Dendritic cell treated with granulocyte-macrophage colony-stimulating factor and Interleukin-4, amounts not matched to agents 40 ng/mL and 50 ng/mL, for 4 days (primary cell): ENCODE data around the gene SF3A2.

ENCODE experiments used
- H3K27ac Mint-ChIP-seq: one replicate; pipeline ENCODE4 v1.8.0; 2022; ENCODE audit warnings: mild to moderate bottlenecking, mixed read lengths
- H3K27me3 Mint-ChIP-seq: one replicate; pipeline ENCODE4 v1.8.0; 2022; ENCODE audit warnings: mild to moderate bottlenecking, mixed read lengths
- H3K36me3 Mint-ChIP-seq: one replicate; pipeline ENCODE4 v1.8.0; 2022; ENCODE audit warnings: low read depth, mixed read lengths
- H3K4me1 Mint-ChIP-seq: one replicate; pipeline ENCODE4 v1.8.0; 2022; ENCODE audit warnings: low read depth, mixed read lengths
- H3K4me3 Mint-ChIP-seq: one replicate; pipeline ENCODE4 v1.8.0; 2022; ENCODE audit warnings: mild to moderate bottlenecking, moderate library complexity, mixed read lengths
- H3K9me3 Mint-ChIP-seq: one replicate; pipeline ENCODE4 v1.8.0; 2022; ENCODE audit warnings: mixed read lengths
- intact Hi-C: fragments of 100-400 bp; cut with micrococcal nuclease; formaldehyde crosslinking; loops from one replicate; pipeline ENCODE4 v1.15.0; 2022

Gene SF3A2

DNA sequence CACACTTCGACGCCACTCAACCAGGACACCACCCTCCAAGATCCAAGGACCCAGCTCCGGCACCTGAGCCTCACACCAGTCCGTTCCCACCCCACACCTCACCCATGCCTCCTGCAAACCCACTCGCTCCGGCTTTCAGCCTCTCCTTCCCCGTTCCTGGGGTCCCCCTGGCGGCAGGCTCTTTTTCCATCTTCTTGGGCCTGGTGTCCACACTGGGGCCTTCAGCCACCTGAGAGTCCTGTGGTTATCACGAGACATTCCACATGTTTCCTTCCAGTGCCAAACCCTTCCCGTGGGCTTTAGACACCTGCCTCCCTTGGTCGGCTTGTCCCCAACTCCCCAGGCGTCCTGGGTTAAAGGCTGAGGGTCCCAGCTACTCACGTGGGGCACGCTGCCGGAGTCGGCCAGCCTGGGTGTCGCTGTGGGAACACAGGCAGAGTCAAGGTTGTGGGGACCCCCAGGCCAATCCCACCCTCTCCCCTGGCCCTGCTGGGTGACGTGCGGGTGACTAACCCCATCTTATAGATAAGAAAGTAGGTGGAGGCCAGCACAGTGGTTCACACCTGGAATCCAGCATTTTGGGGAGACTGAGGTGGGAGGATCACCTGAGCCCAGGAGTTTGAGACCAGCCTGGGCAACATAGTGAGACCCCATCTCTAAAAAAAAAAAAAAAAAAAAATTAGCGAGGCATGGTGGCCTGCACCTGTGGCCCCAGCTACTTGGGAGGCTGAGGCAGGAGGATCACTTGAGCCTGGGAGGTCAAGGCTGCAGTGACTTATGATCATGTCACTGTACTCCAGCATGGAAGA, 17.6 kb downstream of the SF3A2 start:
- peaks cover 37% of the 10 kb centered on the region for H3K4me1 Mint-ChIP-seq
- H3K9me3 Mint-ChIP-seq: no peaks in the 10 kb centered on the region
- H3K27ac Mint-ChIP-seq: no peak overlapping the region
- H3K4me3 Mint-ChIP-seq: no peak overlapping the region
- H3K27me3 Mint-ChIP-seq: peaks cover 58% of the 10 kb centered on the region
- intact Hi-C loops: no loop called here
- H3K36me3 Mint-ChIP-seq: no peaks in the 10 kb centered on the region

DNA sequence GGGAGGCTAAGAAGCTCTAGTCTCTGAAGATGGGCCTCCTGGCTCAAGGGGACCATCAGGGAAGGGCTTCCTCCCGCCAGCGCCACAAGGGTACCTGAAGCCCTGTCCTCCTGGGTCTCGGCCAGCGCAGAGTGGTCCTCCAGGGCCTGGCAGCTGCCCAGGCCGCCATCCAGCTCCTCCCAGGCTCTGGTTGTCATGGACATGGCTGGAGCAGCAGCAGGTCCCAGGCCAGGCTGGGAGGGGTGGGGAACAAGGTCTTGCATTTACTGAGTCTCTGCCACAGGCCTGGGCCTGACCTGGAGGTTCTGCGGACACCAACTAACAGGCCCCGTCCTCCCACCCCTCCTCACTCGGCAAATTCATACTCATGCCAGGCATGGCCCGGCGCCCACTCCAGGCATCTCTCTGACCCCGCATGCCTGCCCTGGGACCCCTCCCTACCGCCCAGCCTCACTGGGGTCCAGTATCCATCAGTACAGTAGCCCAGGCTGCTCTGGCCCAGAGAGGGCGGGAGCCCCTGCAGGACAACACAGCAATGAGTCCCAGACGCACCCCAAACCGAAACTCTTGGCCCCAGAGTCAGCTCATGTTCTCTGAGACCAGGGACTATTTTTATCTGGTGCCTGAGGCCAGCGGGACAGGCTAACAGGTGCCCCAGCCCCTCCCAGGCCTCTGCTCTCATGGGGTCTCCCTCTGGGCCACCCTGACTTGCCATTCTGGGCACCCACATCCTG, 18.7 kb downstream of the SF3A2 start:
- Mint-ChIP-seq H3K36me3 (no peaks in the 10 kb centered on the region), H3K27me3 (peaks cover 48% of the 10 kb centered on the region), H3K4me3 (no peak overlapping the region), H3K27ac (no peak overlapping the region), H3K4me1 (peaks cover 34% of the 10 kb centered on the region), H3K9me3 (no peaks in the 10 kb centered on the region)
- intact Hi-C loops: no loop called here

DNA sequence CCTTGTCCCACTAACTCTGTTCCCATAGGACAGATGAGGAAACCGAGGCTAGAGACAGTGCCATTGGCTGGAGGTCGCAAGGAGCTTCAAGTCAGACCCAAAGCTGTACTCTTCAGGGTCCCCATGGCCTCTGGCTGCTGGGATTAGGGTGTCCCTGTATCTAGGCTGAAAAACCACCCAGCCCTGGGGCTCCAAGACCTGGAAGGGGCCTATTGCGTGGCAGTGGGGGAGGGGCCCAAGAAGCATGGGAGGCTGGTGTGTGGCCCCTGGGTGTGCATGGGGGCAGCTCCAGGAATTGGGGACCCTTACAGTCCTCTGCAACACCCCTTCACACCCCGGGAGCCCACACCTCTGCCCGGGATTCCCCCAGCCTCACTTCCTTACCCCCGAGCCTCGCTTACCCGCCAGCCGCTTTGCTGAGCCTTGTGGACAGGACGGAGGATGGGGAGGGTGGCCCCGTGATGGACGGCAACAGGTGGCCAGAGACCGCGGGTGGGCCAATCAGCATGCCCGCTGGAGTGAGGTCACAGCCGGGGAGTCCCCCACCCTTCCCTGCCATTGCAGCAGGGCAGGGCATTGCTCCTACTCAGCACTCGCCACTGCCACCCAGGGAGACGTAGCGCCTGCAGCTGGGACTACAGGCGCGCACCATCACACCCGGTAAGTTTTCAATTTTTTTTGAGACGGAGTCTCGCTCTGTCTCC, 19.5 kb downstream of the SF3A2 start, which contains the start of gene JSRP1:
TSS of gene JSRP1 (minus strand) at position 436 of the 704 bp plus-strand sequence. CDS start 1,103 bp downstream, outside the sequence.
- H3K4me1 Mint-ChIP-seq: peaks cover 33% of the 10 kb centered on the region
- intact Hi-C loops: no loop called here
- H3K9me3 Mint-ChIP-seq: no peaks in the 10 kb centered on the region
- no peak within 1 kb of the TSS for H3K4me3 Mint-ChIP-seq
- H3K27ac Mint-ChIP-seq: no peak within 1 kb of the TSS
- no peaks in the 10 kb centered on the region for H3K36me3 Mint-ChIP-seq
- H3K27me3 Mint-ChIP-seq: peaks cover 42% of the 10 kb centered on the region

DNA sequence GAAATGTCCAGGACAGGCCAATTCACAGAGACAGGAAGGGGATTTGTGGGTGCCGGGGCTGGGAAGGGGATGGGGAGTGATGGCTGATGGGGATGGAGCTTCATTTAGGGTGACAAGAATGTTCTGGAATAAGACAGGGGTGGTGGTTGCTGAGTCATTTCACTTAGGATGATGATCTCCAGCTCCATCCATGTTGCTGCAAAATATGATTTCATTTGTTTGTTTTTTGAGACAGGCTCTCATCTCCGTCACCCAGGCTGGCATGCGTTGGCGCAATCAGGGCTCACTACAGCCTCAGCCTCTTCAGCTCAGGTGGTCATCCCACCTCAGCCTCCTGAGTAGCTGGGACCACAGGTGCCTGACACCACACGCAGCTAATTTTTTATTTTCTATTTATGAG, 22.7 kb downstream of the SF3A2 start:
- intact Hi-C loops: no loop called here
- Mint-ChIP-seq H3K27me3 (peaks cover 15% of the 10 kb centered on the region), H3K9me3 (no peaks in the 10 kb centered on the region), H3K36me3 (no peaks in the 10 kb centered on the region), H3K4me1 (peaks cover 23% of the 10 kb centered on the region), H3K4me3 (no peak overlapping the region), H3K27ac (no peak overlapping the region)

- peaks cover 8% of the 10 kb centered on the region for H3K27me3 Mint-ChIP-seq
- no peak overlapping the region for H3K27ac Mint-ChIP-seq
These were observed 23.7 kb downstream of the SF3A2 start for GRCh38 chr19:2260341-2260805.

GRCh38 chr19:2261438-2262172, 25.0 kb downstream of the SF3A2 start:
- Mint-ChIP-seq H3K4me1 (peaks cover 42% of the 10 kb centered on the region), H3K36me3 (no peaks in the 10 kb centered on the region), H3K4me3 (no peak overlapping the region), H3K27me3 (no peaks in the 10 kb centered on the region), H3K27ac (no peak overlapping the region), H3K9me3 (no peaks in the 10 kb centered on the region)
- intact Hi-C loops: no loop called here

More at GRCh38 chr19:2260341-2260805, 23.7 kb downstream of the SF3A2 start:
- no peaks in the 10 kb centered on the region for H3K9me3 Mint-ChIP-seq
- intact Hi-C loops: no loop called here
- H3K36me3 Mint-ChIP-seq: no peaks in the 10 kb centered on the region
- no peak overlapping the region for H3K4me3 Mint-ChIP-seq
- peaks cover 30% of the 10 kb centered on the region for H3K4me1 Mint-ChIP-seq

GRCh38 chr19:2266183-2266993, 29.8 kb downstream of the SF3A2 start:
- intact Hi-C loops: no loop called here
- Mint-ChIP-seq H3K27ac (peak overlapping the region; percentile 98), H3K4me1 (peaks cover 53% of the 10 kb centered on the region), H3K27me3 (no peaks in the 10 kb centered on the region), H3K9me3 (no peaks in the 10 kb centered on the region), H3K4me3 (peak overlapping the region; percentile 69), H3K36me3 (peaks cover 23% of the 10 kb centered on the region)

GRCh38 chr19:2268480-2268830, 31.8 kb downstream of the SF3A2 start:
- Mint-ChIP-seq H3K4me1 (peaks cover 64% of the 10 kb centered on the region), H3K36me3 (peaks cover 44% of the 10 kb centered on the region), H3K27me3 (no peaks in the 10 kb centered on the region), H3K27ac (peak overlapping the region; percentile 98), H3K4me3 (peak overlapping the region; percentile 90), H3K9me3 (no peaks in the 10 kb centered on the region)
- intact Hi-C loops: no loop called here

DNA sequence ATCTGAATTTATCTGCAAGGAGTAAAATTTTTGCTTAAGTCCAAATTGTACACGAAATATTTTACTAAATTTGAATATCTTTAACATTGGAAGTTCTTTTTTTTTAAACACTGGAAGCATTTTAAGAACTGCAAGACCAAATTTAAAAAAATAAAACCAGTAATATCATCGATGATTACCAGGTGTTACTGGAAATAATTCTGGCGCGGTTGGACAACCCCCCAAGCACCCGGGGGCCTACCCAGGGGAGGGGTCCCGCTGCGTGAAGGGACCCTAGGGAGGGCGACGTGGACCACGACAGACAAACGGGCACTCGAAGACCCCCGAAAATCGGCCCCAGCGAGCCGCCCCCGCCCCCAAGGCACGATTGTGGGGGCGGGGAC, 32.2 kb downstream of the SF3A2 start:
- H3K27me3 Mint-ChIP-seq: no peaks in the 10 kb centered on the region
- H3K4me1 Mint-ChIP-seq: peaks cover 64% of the 10 kb centered on the region
- intact Hi-C loops: no loop called here
- no peaks in the 10 kb centered on the region for H3K9me3 Mint-ChIP-seq
- H3K36me3 Mint-ChIP-seq: peaks cover 48% of the 10 kb centered on the region
- peak overlapping the region; percentile 90 for H3K4me3 Mint-ChIP-seq
- peak overlapping the region; percentile 98 for H3K27ac Mint-ChIP-seq

DNA sequence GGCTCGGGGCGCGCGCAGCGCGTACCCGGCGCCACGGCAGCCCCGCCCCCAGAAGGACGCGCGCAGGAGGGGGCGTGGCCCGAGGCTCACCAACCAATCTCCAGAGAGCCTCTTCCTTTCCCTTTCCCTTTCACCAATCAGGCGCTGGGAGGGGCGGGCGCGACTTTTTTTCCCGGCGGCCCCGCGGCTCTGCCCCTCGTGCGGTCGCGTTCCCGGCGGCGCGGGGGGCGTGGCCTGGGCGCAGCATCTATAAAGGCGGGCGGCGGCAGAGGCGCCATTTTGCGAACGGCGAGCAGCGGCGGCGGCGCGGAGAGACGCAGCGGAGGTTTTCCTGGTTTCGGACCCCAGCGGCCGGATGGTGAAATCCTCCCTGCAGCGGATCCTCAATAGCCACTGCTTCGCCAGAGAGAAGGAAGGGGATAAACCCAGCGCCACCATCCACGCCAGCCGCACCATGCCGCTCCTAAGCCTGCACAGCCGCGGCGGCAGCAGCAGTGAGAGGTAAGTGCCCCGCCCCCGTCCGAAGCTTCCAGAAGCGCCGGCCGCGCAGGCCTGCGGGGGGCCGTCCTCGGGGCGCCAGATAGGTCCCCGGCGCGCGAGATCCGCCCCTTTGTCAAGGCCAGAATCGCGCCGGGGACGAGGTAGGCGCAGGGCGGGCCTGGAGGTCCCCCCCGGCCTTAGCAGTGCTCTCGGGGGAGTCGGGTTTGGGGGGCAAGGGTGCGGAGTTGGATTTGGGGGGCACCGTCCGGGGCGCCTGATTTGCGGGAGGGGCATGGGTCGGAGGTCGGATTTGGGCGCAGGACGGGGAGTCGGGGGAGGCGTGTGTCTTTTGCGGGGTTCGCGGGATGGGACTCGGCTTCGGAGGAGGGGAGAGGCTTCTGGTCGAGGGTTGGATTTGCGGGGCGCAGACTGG, 32.9 kb downstream of the SF3A2 start:
- peak overlapping the region; percentile 98 for H3K27ac Mint-ChIP-seq
- H3K4me3 Mint-ChIP-seq: peak overlapping the region; percentile 90
- H3K9me3 Mint-ChIP-seq: no peaks in the 10 kb centered on the region
- peaks cover 70% of the 10 kb centered on the region for H3K4me1 Mint-ChIP-seq
- no peaks in the 10 kb centered on the region for H3K27me3 Mint-ChIP-seq
- peaks cover 54% of the 10 kb centered on the region for H3K36me3 Mint-ChIP-seq
- intact Hi-C loops: loop anchor here (5.0 to 10.0 kb wide), 2 partner anchors 117 to 345 kb away; partner anchors contain the start of gene AP3D1

- Mint-ChIP-seq H3K9me3 (no peaks in the 10 kb centered on the region), H3K27me3 (no peaks in the 10 kb centered on the region), H3K4me1 (peaks cover 71% of the 10 kb centered on the region), H3K36me3 (peaks cover 58% of the 10 kb centered on the region), H3K4me3 (peak overlapping the region; percentile 90), H3K27ac (peak overlapping the region; percentile 98)
- intact Hi-C loops: loop anchor here (5.0 to 10.0 kb wide), 2 partner anchors 118 to 345 kb away; partner anchors contain the start of gene AP3D1
These were observed 33.5 kb downstream of the SF3A2 start for GRCh38 chr19:2270157-2270422.
